ENCODE measurements around the gene NR0B1.

Gene NR0B1

GRCh38 chrX:30270639-30271038 is 38.6 kb downstream of the NR0B1 start:
- DNase-seq (ENCODE audit: low read depth in 2 of 3, low spot score in 1 of 3), result no peak

- no peak for DNase-seq (ENCODE audit: low read depth in 2 of 3, low spot score in 1 of 3)
These were observed 46.4 kb downstream of the NR0B1 start for GRCh38 chrX:30262763-30263162.

- DNase-seq (ENCODE audit: low read depth in 2 of 3, low spot score in 1 of 3), result no peak
These were observed 48.2 kb downstream of the NR0B1 start for GRCh38 chrX:30261012-30261411.

- no peak for DNase-seq (ENCODE audit: low read depth in 2 of 3, low spot score in 1 of 3)
These were observed 49.3 kb downstream of the NR0B1 start for GRCh38 chrX:30259927-30260326.
